ENCODE measurements around the gene ZCCHC18.
"Not testable (repeated sequence)": the region's sequence is repeated elsewhere in the genome, so short reads cannot be mapped to it uniquely, and the experiment has no call there.

The ZCCHC18 gene

DNA sequence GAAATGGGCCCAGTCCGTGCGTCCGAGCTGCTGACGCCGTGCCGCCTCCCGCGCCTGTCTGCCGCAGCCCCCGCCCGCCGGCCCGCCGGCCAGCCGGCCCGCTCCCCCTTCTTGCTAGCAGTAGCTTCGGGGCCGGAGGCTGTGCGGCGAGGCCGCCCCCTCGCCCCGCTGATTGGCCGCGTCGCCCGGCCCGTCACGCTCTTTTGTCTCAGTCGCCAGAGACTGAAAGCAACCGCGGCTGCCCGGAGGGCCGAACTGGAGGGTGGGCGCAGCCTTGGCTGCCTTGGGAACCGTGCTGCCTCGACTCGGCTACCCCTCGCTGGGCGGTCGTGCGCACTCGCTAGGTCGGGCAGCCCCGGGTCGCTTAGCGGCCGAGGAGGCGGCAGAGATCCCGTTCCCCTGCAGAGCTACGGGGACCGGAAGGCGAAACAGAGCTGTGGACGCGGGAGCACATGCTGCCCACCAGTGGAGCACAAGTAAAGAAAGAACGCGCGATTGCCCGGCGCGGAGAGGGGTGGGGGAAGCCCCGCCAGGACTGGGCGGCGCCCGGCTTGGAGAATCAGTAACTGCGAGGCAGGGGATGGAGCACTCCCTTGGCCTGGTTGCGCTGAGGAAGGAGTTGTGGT lies at the start of gene ZCCHC18:
ZCCHC18 (plus strand) TSS at position 198 of the 626 bp plus-strand sequence. CDS start 1,589 bp downstream, outside the sequence.
- peak; percentile 50 for DNase-seq (ENCODE audit: low spot score)

DNA sequence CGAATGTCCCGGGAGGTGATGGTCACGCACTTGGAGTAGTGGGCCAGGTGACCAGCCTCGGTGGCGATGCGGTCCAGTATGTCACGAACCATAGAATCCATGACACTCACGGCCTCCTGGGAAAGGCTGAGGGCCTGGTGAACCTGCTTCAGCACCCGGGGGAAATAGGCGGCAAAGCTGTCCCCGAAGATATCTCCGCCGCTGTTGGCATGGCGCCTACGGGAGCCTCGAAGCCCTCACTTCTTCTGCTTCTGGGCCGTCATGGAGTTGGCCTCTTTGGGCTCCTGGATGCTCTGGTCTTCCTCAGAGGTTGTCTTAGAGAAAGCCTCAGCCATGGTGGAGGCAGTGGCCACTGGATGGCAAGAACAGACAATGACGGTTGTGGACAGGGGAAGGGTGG lies 49.7 kb upstream of the ZCCHC18 start:
- not testable (repeated sequence) for DNase-seq (ENCODE audit: low spot score)

DNA sequence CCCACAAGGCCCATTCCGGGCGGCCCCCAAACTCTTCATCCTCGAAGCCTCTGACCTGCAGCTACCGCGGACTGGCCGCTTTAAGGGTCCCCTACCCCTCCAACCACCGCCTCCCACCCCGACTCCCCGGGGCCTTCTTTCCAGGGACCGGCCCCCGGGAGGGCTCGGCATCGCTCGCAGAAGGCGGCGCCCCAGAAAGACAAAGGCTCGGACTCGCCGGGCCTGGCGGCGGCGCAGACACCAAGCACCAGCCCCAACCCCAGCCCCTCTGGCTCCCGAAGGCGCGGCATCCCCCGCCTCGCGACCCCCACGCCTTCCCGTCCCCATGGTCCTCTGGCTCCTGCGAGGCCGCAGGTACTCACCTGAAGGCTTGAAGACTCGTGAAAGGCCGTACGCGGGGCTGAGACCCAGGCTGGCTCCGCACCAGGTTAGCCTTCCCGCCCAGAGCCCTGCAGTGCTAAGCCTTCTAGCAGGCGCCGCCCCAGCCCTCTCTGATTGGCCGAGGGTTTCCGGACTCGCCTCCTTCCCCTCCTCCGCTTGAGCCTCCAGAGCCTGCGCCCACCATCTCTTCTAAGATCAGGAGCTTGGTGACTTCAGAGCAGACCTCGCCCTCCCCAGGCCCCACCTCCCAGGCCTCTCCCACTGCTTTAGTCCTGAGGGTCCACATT lies 36.4 kb upstream of the ZCCHC18 start, which contains the start of gene TMSB15C:
TMSB15C (minus strand) TSS at position 459 of the 668 bp plus-strand sequence.
- DNase-seq (ENCODE audit: low spot score) = not testable (repeated sequence)

DNA sequence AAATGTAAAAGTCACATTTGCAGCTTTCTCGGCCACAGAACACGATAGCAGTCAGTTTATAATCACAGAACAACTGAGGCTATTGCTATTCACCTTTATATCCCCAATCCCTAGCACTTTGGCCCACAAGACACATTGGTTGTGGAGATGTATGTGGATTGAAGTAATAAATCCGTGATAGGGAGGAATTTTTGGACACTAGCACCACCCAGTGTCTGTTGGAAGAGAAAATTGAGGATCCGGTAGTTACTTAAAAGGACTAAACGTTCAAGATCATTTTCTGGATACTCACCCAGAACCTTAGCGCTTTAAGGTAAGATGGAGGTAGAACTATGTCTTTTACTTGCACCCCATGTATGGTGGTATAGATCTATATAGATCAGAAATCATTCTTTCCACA lies 34.5 kb upstream of the ZCCHC18 start:
- not testable (repeated sequence) for DNase-seq (ENCODE audit: low spot score)

DNA sequence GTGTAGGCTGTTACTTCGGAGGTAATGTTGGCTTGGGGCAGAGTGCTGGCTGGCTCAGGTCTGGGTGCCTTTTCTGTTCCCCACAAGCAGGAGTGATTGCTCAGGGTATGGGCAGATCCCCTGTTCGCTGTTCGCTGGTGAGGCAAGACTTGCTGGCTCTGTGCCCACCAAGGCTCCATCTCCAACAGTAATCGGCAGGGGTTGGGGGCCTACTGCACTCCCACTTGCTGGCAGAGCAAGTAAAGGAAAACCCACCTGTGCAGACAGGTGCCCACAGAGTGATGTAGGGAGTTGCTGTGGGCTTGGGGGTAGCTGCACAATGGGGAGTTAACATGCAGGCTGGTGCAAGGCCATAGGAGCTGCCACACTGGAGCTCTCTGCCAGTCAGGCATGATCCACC lies 28.3 kb upstream of the ZCCHC18 start:
- no peak for DNase-seq (ENCODE audit: low spot score)

DNA sequence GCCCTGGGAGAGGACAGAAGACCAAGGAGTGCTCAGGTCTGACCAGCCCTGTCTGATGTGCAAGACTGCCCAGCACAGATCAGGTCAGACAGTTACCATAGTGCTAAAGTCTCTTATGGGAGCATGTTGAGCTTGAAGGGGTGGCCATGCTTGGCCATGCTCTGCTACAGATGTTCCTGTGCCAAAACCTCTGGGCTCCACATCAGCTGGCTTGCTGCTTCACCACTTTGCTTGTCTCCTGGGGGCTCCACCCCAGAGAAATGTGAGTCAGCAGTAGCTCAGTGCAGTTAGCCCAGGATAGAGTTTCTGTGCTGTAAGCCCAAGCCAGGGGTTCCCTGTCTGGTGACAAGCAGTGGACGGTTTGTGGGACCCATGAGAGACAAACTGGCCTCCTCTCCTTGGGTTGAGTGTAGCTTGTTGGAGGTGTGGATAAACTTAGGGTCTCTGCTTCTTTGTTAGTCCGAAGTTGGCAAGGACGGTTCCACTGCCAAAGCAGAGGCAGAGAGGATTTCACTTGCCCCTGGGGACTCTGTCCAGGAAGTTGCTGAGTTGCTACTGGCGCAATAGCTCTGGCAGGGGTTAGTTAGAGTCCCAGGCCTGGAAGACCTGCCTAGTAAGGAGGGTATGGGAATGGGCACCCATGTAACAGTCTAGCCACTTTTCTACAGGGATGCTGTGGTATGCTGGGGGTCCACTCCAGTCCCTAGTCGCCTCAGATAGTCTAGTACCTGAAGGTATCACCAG lies 27.6 kb upstream of the ZCCHC18 start:
- DNase-seq (ENCODE audit: low spot score) = no peak

DNA sequence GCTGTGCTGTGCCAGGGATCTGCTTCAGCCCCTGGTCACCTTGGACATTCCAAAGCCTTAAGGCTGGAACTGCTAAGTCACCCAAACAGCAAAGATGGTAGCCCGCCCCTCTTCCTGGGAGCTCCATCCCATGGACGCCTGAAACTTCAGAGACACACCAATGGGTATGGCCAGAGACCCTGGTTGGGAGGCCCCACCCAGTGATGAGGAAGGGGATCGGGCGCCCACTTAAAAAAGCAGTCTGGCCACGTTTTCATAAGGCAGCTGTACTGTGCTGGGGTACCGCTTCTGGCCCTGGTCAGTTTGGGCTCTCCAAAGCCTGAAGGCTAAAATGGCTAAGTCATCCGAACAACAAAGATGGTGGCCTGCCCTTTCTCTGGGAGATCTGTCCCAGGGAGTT lies 26.8 kb upstream of the ZCCHC18 start:
- no peak for DNase-seq (ENCODE audit: low spot score)

DNA sequence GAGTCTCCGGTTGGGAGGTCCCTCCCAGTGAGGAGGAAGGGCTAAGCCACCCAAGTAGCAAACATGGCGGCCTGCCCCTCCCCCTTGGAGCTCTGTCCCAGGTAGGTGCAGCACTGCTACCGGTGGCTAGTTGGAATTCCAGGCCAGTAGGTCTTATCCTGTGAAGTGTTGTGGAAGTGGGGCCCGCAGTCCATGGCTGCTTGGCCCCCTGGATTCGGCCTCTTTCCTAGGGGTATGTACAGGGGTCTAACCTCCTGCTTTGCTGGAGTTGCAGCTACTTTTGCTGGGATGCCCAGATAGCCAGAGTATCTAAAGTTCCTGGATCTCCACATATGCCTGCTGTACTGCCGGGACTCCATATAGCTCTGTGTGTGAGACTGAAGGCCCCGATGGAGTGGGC lies 26.4 kb upstream of the ZCCHC18 start:
- DNase-seq (ENCODE audit: low spot score) = no peak

DNA sequence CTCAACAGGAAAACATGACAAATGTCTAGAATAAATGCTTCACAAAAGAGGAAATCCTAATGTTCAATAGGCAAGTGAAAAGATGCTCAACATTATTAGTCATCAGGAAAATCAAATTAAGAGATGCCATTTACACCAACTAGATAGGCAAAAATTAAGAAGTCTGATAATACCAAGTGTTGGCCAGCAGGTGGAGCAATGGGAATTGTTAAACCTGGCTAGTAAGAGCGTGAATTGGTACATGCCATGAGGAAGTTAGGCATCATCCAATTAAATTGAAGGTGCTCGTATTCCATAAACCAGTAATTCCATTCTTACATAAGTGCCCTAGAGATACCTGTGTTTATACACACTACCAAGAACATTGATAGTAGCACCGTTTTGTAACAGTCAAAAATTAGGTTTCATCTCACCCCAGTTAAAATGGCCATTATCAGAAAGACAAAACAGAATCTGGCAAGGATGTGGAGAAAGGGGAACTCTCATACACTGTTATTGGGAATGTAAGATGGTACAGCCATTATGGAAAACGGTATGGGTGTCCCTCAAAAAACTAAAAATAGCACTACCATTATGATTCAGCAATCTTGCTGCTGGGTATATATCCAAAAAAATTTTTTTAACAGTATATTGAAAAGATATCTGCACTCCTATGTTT lies 14.0 kb upstream of the ZCCHC18 start:
- peak; percentile 24 for DNase-seq (ENCODE audit: low spot score)

DNA sequence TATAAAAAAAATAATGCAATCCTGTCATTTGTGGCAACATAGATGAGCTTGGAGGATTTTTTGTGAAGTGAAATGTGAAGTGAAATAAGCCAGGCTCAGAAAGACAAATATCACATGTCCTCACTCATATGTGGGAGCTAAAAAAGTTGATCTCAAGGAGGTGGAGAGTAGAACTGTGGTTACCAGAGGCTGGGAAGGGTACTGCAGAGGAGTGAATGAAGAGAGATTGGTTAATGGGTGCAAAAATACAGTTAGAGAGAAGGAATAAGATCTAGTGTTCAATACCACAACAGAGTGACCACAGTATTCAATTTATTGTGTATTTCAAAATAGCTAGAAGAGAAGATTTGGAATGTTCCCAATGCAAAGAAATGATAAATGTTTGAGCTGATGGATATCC lies 13.4 kb upstream of the ZCCHC18 start:
- DNase-seq (ENCODE audit: low spot score) = no peak

DNA sequence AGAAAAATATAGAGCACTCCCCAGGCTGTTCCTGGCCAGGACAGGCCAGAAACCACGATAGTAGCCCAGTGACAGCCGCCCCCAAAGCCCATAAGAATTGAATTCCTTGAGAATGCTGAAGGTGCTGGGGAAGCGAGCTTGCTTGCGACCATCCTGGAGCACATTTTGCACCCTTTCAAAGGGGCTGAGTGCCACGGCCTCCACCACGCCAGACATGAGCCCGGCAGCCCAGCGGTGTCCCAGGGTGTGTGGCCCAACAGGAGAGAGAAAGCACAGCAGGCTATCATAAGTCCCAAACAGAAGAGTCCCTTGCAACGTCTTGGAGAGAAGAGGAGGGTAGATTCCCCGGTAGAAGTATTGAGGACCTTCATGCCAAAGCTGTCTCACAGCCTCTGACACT lies 7.6 kb upstream of the ZCCHC18 start:
- no peak for DNase-seq (ENCODE audit: low spot score)

DNA sequence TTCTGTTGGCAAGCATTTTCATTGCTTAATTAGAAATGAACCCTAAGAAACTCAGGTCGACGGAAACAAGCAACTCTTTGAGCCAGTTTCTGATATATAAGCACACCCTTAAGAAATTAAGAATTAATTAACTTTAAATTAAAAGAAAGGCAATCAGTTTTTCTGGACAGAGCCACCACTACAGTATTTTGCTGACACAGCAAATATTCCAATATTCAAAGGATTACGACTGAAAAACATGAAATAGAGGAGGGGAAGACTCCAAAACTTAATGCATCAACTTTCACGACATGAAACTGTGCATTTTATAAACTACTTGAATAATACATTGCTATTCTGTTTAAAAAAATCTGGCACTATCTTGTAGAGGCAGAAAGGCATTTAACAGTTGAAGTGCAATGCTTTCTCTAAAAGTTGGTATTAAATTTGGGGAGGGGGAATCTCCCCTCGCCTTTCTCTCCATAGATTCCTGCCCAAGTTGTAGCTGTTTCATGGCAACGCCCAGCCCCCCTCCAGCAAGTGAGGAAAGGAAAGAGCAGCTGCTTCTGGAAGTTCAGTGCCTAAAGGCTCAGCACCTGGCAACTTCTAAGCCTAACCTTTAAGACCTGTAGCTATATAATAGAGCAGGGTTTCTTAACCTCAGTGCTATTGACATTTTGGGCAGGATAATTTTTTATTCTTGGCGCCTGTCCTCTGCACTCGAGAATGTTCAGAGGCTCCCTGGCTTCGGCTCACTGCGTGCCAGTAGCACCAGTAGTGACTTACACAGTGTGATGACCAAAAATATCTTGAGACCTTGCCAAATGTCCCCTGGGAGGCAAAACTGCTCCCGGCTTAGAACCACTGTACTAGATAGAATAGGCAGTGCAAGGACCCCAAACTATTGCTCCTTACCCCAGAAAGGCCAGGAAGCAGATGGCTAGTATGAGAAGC lies 6.7 kb upstream of the ZCCHC18 start:
- no peak for DNase-seq (ENCODE audit: low spot score)

DNA sequence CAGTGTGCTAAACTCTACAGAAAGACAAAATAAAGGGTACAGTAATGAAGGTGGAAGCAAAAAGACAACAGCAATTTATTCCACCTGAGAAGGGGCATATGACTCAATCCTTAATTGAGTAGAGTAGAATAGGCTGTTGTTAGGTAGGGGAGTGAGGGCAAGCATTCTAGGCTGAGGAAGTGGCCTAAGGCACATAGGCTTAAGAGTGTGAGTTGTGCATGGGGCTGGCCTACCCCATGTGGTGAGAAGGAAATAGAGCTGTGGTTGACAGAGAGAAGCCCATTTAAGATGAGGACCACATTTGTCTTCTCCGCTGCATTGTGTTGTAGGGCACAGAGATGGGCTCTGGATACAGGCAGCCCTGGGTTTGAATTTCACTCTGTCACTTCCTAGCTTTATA lies 3.4 kb upstream of the ZCCHC18 start:
- no peak for DNase-seq (ENCODE audit: low spot score)

DNA sequence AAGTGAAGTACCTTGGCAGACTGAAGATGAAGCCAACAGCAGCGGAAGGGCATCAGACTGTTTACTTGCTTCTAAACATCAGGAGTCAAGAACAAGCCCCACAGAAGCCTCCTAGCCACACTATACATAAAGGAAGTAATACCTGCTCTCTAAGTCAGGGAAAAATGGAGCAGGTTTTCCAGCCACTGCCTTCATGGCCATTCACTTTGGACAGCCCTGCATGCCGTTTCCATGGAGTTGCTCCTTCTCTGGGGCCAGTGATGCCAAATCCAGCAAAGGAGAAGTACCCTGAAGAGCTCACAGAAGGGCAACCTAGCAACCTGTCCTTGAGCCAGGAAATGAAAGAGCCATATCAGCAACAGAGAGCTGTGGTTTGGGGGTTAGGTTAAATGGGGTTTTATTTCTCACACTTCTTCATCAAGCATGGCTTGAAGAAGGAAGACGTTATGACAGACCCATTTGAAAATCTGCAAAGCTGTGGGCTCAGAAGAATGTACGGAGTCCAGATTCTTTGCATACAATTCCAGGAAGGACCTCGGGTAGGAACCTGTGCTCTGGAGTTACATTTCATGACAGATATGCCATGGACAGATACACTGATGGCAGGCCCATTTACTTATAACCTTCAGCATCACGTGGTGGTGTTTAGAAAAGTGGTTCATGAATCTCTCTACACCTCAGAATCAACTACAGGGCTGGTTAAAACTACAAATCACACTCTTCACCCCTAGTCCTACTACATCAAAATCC lies 1.7 kb upstream of the ZCCHC18 start:
- DNase-seq (ENCODE audit: low spot score) = not testable (repeated sequence)

DNA sequence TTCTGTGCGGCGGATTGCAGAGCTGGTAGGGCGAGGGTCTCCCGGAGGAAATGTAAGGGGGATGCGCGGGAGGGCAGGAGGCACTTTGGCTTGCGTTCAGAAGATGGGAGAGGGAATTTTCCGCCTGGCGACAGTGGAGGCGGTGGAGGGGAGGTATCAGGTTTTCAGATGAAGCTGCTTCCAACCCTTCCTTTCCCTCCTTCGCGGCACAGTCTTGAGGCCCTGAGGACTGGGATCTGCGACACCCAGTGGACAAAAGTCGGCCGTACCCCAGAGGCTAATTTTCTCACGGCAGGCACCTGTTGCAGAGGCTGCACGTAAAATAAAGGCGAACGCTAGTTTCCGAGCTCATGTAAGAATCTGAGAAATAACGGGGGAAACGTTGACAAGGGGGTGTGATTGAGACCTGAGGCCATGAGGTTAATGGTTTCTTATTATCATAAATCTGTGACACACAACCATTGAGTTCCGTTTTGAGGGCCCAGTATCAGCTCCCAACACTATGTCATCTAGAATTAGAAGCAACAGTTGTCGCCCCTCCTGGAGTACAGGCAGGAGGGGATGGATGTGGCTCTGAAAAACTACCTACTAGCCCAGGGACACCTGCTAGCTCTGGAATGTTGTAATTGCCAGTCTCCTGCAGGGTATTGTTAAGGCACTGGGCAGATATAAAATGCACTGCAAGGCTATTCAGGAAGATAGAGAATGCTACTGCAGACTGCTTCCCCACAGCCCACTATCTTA lies 1.1 kb downstream of the ZCCHC18 start:
- peak; percentile 29 for DNase-seq (ENCODE audit: low spot score)

DNA sequence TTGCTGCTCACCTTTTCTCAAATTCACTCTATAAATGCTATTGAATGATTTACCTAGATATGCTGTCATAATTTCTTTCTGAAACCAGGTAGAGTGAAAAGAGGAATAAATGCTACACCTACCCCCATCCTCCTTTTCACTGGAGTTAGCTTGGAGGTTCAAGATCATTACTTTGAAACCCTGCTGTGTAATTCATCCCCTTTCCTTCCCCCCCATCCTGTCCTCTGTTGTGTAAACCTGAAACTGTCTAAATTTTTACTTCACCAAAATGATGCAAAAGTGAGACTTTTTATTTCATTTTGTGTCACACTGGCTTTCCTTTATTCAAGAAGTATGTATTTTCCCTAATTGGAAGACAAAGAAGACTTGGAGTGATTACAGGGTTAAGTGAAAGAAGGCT lies 5.4 kb downstream of the ZCCHC18 start:
- no peak for DNase-seq (ENCODE audit: low spot score)

DNA sequence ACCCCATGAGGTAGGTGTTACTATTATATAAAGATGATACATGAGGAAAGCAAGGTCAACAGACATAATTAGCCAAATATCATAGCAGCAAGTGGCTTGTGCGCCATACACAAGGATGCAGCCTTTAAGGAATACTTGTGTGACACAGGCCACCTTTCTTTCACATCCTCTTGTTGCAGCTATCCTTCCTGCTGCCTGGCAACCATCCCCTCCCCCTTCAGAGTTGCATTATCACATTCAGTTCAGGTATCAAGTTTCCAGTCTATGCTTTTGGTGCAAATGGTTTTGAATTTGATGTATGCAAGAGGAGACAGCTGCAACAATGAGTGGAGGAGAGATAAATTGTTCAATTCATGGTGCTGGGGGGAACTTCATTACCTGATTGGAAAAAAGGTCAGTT lies 6.4 kb downstream of the ZCCHC18 start:
- DNase-seq (ENCODE audit: low spot score) = no peak

DNA sequence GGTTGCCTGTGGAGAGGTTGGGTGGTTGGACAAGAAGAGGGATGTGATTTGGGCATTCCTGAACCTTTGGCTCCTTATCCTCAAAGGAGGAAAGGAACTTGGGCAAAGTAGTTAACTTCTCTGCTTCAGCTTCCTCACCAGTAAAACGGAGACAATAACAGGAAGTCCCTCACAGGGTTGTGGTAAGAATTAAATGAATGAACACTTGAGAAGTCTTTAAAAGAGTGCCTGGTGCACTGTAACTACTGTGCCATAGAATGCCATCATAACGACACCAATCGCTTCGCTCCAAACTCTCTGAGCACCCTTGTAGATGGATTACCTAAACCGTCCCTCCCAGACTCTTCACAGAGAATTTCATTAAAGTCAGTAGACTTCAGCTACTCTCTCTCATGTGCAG lies 10.5 kb downstream of the ZCCHC18 start:
- no peak for DNase-seq (ENCODE audit: low spot score)

DNA sequence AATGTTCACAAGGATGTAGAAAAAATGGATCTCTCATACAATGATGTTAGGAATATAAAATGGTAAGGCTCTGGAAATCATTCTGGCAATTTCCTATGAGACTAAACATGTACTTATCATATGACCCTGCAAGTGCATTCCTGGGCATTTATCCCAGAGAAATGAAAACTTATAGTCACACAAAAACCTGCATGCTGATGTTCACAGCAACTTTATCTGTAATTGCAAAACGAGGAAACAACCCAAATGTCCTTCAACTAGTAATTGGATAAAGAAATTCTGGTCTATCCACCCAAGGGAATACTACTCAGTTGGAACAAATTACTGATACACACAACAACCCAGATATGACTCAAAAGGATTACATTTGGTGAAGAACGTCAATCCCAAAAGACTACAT lies 14.5 kb downstream of the ZCCHC18 start:
- DNase-seq (ENCODE audit: low spot score) = no peak

DNA sequence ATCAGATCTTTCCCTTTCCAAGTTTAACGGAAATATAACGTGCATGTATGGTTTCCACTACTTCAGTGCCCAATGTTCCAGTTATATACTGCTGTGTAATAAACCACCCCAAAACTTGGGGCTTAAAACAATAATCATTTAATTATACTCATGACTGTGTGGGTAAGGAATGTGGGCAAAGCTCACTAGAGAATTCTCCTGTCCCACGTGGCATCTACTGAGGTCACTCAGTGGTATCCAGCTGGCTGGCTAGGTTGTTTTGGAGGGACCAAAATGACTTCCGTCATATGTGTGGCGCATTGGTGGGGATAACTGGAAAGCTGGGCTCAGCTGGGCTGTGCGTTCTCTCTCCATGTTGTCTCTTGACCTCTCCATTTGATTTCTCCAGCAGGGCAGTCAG lies 18.5 kb downstream of the ZCCHC18 start:
- DNase-seq (ENCODE audit: low spot score) = no peak
